ENCODE results near the gene FYCO1.

FYCO1 gene

DNA sequence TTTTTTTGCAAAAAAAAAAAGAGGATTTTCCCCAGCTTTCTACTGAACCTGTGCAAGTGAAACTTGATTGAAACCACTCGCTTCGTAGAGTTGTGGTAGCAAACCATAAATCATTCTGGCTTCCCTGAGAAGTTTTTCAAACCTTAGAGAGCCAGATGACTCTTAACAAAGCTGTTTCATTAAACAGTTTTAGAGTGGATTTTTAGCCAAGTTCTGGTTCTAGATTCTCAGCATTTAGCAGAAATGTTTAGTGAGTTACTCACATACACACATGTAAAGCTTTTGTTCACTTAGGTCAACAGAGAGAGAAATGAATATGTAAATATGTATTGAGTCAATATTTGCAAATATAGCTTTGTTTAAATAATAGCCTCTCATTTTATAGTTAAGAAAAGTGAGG, 127.4 kb downstream of the FYCO1 start:
- peaks cover 18% of the 10 kb centered on the region for H3K27me3 Mint-ChIP-seq
- H3K9me3 Mint-ChIP-seq, result no peaks in the 10 kb centered on the region
- peaks cover 5% of the 10 kb centered on the region for H3K36me3 Mint-ChIP-seq (ENCODE audit: insufficient read depth)
- peaks cover 29% of the 10 kb centered on the region for H3K4me1 Mint-ChIP-seq
- no peak for DNase-seq (ENCODE audit: low spot score in 2 of 2)
- H3K4me3 Mint-ChIP-seq, result no peak overlapping the region
- ATAC-seq (replicated peaks; ENCODE audit: extremely low read depth, poor library complexity, severe bottlenecking), result no peak
- H3K27ac Mint-ChIP-seq (ENCODE audit: low read depth), result no peak overlapping the region
